H1 (cell line): ENCODE measurements around the gene NUDT3. TPM values are rescaled to one million over a fixed set of nuclear protein-coding genes. Genes with fewer than 3 reads are reported as not detected.
"Not testable (repeated sequence)": the region's sequence is repeated elsewhere in the genome, so short reads cannot be mapped to it uniquely, and the experiment has no call there.

Experiments
- CTCF ChIA-PET: fragments of 300-600 bp; sonication (Branson Sonifier 250); formaldehyde crosslinking; loops from one replicate; lab custom pipeline; 2021; ENCODE audit not compliant: partially characterized antibody; lab: Charles Lee
- POLR2A ChIA-PET: fragments of 300-600 bp; sonication (Branson Sonifier 250); formaldehyde crosslinking; loops from one replicate; lab custom pipeline; 2021; ENCODE audit warnings: inconsistent platforms; ENCODE audit not compliant: partially characterized antibody; lab: Charles Lee
- DNase-seq, 2 experiments: peaks; one replicate each; pipeline versions ENCODE4 v3.0.0 to v3.0.0-alpha.2; 2010 to 2022; ENCODE audit warnings: low spot score in 2 of 2, low read depth in 1 of 2, mixed read lengths in 1 of 2
- FAIRE-seq: peaks from 2 replicates; lab custom pipeline; 2011; peaks lifted over from hg19 to GRCh38; lab: Jason Lieb, UNC
- H2AFZ ChIP-seq: 2 replicates; pipeline ENCODE4 v1.8.1; 2012; ENCODE audit warnings: low read length, inconsistent platforms
- H2AK5ac ChIP-seq: 2 replicates; pipeline ENCODE4 v1.6.1; 2013; ENCODE audit warnings: low read depth, low read length
- H2BK120ac ChIP-seq: replicated peaks from 2 replicates; pipeline ENCODE3; 2013; ENCODE audit warnings: low read depth, low read length, inconsistent platforms
- H2BK12ac ChIP-seq: 2 replicates; pipeline ENCODE4 v1.6.1; 2013; ENCODE audit warnings: low read depth, low read length
- H2BK15ac ChIP-seq: 2 replicates; pipeline ENCODE4 v1.6.1; 2013; ENCODE audit warnings: low read length
- H2BK20ac ChIP-seq: 2 replicates; pipeline ENCODE4 v1.6.1; 2013; ENCODE audit warnings: low read length
- H2BK5ac ChIP-seq: 2 replicates; pipeline ENCODE4 v1.6.1; 2013; ENCODE audit warnings: low read depth, low read length
- H3K14ac ChIP-seq: 2 replicates; pipeline ENCODE4 v1.6.1; 2013; ENCODE audit warnings: inconsistent platforms; ENCODE audit not compliant: insufficient read length
- H3K18ac ChIP-seq: 2 replicates; pipeline ENCODE4 v1.6.1; 2013; ENCODE audit warnings: low read length; ENCODE audit errors: extremely low read depth
- H3K23ac ChIP-seq: 2 replicates; pipeline ENCODE4 v1.6.1; 2013; ENCODE audit warnings: inconsistent platforms; ENCODE audit not compliant: insufficient read length
- H3K23me2 ChIP-seq: 2 replicates; pipeline ENCODE4 v1.6.1; 2013; ENCODE audit warnings: low read depth, low read length
- H3K27ac ChIP-seq: 2 replicates; pipeline ENCODE4 v1.6.1; 2011; ENCODE audit warnings: low read depth, low read length, inconsistent platforms
- H3K27me3 ChIP-seq, 4 experiments: replicated peaks in 1 of 4; 1 replicate in 1 of 4; 2 replicates in 3 of 4; pipeline versions ENCODE4 v1.6.1 to v1.8.1; 2011 to 2013; ENCODE audit warnings: low read length in 3 of 4, mild to moderate bottlenecking in 3 of 4, inconsistent platforms in 2 of 4, mixed read lengths in 2 of 4, moderate library complexity in 1 of 4; ENCODE audit not compliant: control insufficient read depth in 3 of 4, insufficient read depth in 3 of 4; ENCODE audit errors: extremely low read depth in 1 of 4
- H3K36me3 ChIP-seq, 4 experiments: 2 replicates each; pipeline versions ENCODE4 v1.6.1 to v1.8.1; 2011 to 2013; ENCODE audit warnings: mild to moderate bottlenecking in 4 of 4, low read length in 3 of 4, moderate library complexity in 2 of 4, control low read depth in 1 of 4, inconsistent platforms in 1 of 4; ENCODE audit not compliant: insufficient read depth in 4 of 4, control insufficient read depth in 2 of 4
- H3K4ac ChIP-seq: replicated peaks from 2 replicates; pipeline ENCODE3; 2013; ENCODE audit warnings: low read length, low read depth, mixed read lengths, inconsistent platforms; ENCODE audit not compliant: insufficient read length
- H3K4me1 ChIP-seq, 4 experiments: replicated peaks in 1 of 4; 1 replicate in 1 of 4; 2 replicates in 3 of 4; pipeline versions ENCODE4 v1.6.1 to v1.8.1; 2011 to 2013; ENCODE audit warnings: low read length in 3 of 4, inconsistent platforms in 2 of 4, mixed read lengths in 1 of 4; ENCODE audit not compliant: insufficient read depth in 4 of 4, control insufficient read depth in 3 of 4
- H3K4me2 ChIP-seq, 2 experiments: 2 replicates each; pipeline versions ENCODE4 v1.6.1 to v1.8.1; 2011 to 2013; ENCODE audit warnings: low read depth in 2 of 2, low read length in 2 of 2, control low read depth in 1 of 2, inconsistent platforms in 1 of 2, mild to moderate bottlenecking in 1 of 2; ENCODE audit not compliant: insufficient read depth in 1 of 2
- H3K4me3 ChIP-seq, 4 experiments: fragments of 200-600, 300-600 bp in 1 of 4; sonication (generic), shearing (Covaris generic), sonication (Bioruptor Twin) in 1 of 4; 2 replicates each; pipeline versions ENCODE4 v1.5.1 to v1.8.1; 2011 to 2016; ENCODE audit warnings: low read length in 4 of 4, low read depth in 3 of 4, control low read depth in 2 of 4, inconsistent platforms in 2 of 4, mild to moderate bottlenecking in 2 of 4, mixed read lengths in 1 of 4, moderate library complexity in 1 of 4; ENCODE audit not compliant: insufficient read depth in 2 of 4; ENCODE audit errors: extremely low read depth in 1 of 4
- H3K56ac ChIP-seq: replicated peaks from 2 replicates; pipeline ENCODE3; 2013; ENCODE audit warnings: low read depth, mild to moderate bottlenecking, mixed read lengths, low read length, inconsistent platforms; ENCODE audit not compliant: insufficient read length
- H3K79me1 ChIP-seq: 2 replicates; pipeline ENCODE4 v1.6.1; 2013; ENCODE audit warnings: low read depth, low read length, control low read depth
- H3K79me2 ChIP-seq, 2 experiments: 2 replicates each; pipeline versions ENCODE4 v1.6.1 to v1.8.1; 2012 to 2013; ENCODE audit warnings: low read length in 2 of 2, mild to moderate bottlenecking in 2 of 2, inconsistent platforms in 1 of 2; ENCODE audit not compliant: insufficient read depth in 2 of 2, control insufficient read depth in 1 of 2
- H3K9ac ChIP-seq, 4 experiments: replicated peaks in 1 of 4; 1 replicate in 1 of 4; 2 replicates in 3 of 4; pipeline versions ENCODE4 v1.6.1 to v1.8.1; 2011 to 2013; ENCODE audit warnings: low read depth in 3 of 4, low read length in 3 of 4, control low read depth in 2 of 4, mild to moderate bottlenecking in 2 of 4, moderate library complexity in 2 of 4, inconsistent platforms in 1 of 4; ENCODE audit errors: extremely low read depth in 1 of 4
- H3K9me3 ChIP-seq, 2 experiments: 2 replicates each; pipeline versions ENCODE4 v1.6.1 to v1.8.1; 2012 to 2013; ENCODE audit warnings: mild to moderate bottlenecking in 2 of 2, moderate library complexity in 2 of 2, control low read depth in 1 of 2, inconsistent platforms in 1 of 2, low read depth in 1 of 2, low read length in 1 of 2, mixed read lengths in 1 of 2; ENCODE audit not compliant: insufficient read depth in 2 of 2
- H4K20me1 ChIP-seq, 2 experiments: replicated peaks in 1 of 2; 2 replicates each; pipeline versions ENCODE3 to v1.8.1; 2011 to 2013; ENCODE audit warnings: inconsistent platforms in 2 of 2, low read length in 2 of 2, mild to moderate bottlenecking in 1 of 2; ENCODE audit not compliant: insufficient read depth in 2 of 2, control insufficient read depth in 1 of 2
- H4K5ac ChIP-seq: 2 replicates; pipeline ENCODE4 v1.6.1; 2013; ENCODE audit warnings: low read length, low read depth, mixed read lengths, inconsistent platforms; ENCODE audit not compliant: insufficient read length
- H4K8ac ChIP-seq: 2 replicates; pipeline ENCODE4 v1.8.0; 2013; ENCODE audit warnings: mild to moderate bottlenecking, moderate library complexity, low read length, inconsistent platforms; ENCODE audit not compliant: insufficient read depth; ENCODE audit errors: extremely low read depth
- H4K91ac ChIP-seq: replicated peaks from 2 replicates; pipeline ENCODE3; 2013; ENCODE audit warnings: low read length, mixed read lengths, inconsistent platforms; ENCODE audit not compliant: insufficient read length
- SIN3A ChIP-seq, 2 experiments: IDR thresholded peaks in 1 of 2; conservative IDR thresholded peaks in 1 of 2; 2 replicates each; pipeline ENCODE4 v1.6.1; 2011 to 2012; ENCODE audit warnings: low read length in 2 of 2, improper control_type of control experiment in 1 of 2, low read depth in 1 of 2, mild to moderate bottlenecking in 1 of 2
- WGBS, 2 experiments: shearing (Covaris generic) in 1 of 2; methylation state at CpG; one replicate each; pipeline versions ENCODE4 v1.1.6 to v1.1.7; 2013 to 2015; ENCODE audit warnings: low lambda C conversion rate in 2 of 2, mixed read lengths in 2 of 2, inconsistent platforms in 1 of 2, low coverage in 1 of 2, missing lambda C conversion rate in 1 of 2; ENCODE audit not compliant: insufficient replicate concordance in 2 of 2, insufficient coverage in 1 of 2, insufficient read length in 1 of 2; ENCODE audit errors: extremely low coverage in 1 of 2, missing lambda C conversion rate in 1 of 2; 5-methylcytosine and 5-hydroxymethylcytosine counted together
- polyA plus RNA-seq, 7 experiments: library from polyadenylated mRNA; depleted of rRNA in 3 of 7; stranded (reverse) in 5 of 7; unstranded in 2 of 7; fragments of >200 nt in 5 of 7; fragments of 200-250 nt in 2 of 7; gene quantifications; 1 replicate in 5 of 7; 2 replicates in 1 of 7; 4 replicates in 1 of 7; pipeline versions ENCODE4 v1.2.1 to v1.2.3, GENCODE V29; 2011 to 2013; ENCODE audit warnings: missing spikeins in 2 of 7, mixed read lengths in 2 of 7
- total RNA-seq: library from RNA; stranded (reverse); fragmentation: NEBNext Ultra II Directional; extraction: Animal tissue kit (Norgen Biotek cat#: 25700); gene quantifications from 2 replicates; pipeline ENCODE4 v1.2.1, GENCODE V29; 2021

The NUDT3 gene
- total and polyA plus RNA-seq, 2 of the 8 experiments (the other 6 are each of a cell fraction or from before 2014, with no cell fraction given): 14.1 to 36.9 TPM

- TF ChIP-seq SIN3A (conservative IDR thresholded peaks at IDR 0.05 in 1 of 2, IDR thresholded peaks at IDR 0.05 in 1 of 2; ENCODE audit: low read depth in 1 of 2, low read length in 2 of 2): 0 out of 4 replicates have a peak, but pooled peaks of 1 of the 2 experiments have one; percentile 11
- not testable (repeated sequence) for H4K5ac ChIP-seq, H2BK5ac ChIP-seq, H2AK5ac ChIP-seq, H3K9ac ChIP-seq, H3K23me2 ChIP-seq, H3K9me3 ChIP-seq, H3K18ac ChIP-seq, H3K27ac ChIP-seq, H2BK12ac ChIP-seq, H3K4me2 ChIP-seq, H4K91ac ChIP-seq, H3K27me3 ChIP-seq, H3K56ac ChIP-seq, DNase-seq, H3K23ac ChIP-seq, H3K79me1 ChIP-seq, H2AFZ ChIP-seq, H3K4ac ChIP-seq, H3K4me3 ChIP-seq, H2BK120ac ChIP-seq, H2BK15ac ChIP-seq, H2BK20ac ChIP-seq, H4K8ac ChIP-seq, H3K14ac ChIP-seq, FAIRE-seq
- Histone ChIP-seq H3K36me3 (peaks cover 34 to 43% (median 38%) of the 10 kb centered on the region in 4 experiments), H4K20me1 (peaks cover 45 to 49% of the 10 kb centered on the region in 2 experiments), H3K79me2 (peaks cover 6 to 16% of the 10 kb centered on the region in 2 experiments), H3K4me1 (peaks cover 10 to 30% (median 18%) of the 10 kb centered on the region in 4 experiments)
- ChIA-PET POLR2A (interaction anchor here (0.7 to 11.0 kb wide), 18 partner anchors 9 to 286 kb away, joined by 3 to 212 read pairs (median 8); partner anchors contain the start of genes GRM4, HMGA1, NUDT3 and RPS10), CTCF (interaction anchor here (0.8 to 5.8 kb wide), 6 partner anchors 41 to 88 kb away, joined by 3 to 62 read pairs (median 4); no protein-coding TSS in a partner anchor)
- WGBS, 2 experiments: 77% methylated on average over 5 of the region's 7 CpGs; no CpG with 5 or more reads in 1 of the 2 experiments
Measured at GRCh38 chr6:34245761-34246140, 146.7 kb downstream of the NUDT3 start.
